Transverse colon (tissue), 3 donors: ENCODE results near the gene SMYD3.

Source experiments
- POLR2A ChIP-seq: fragments of 450-650 bp; IDR thresholded peaks from one replicate; pipeline ENCODE4 v1.6.1; 2016; ENCODE audit warnings: antibody characterized with exemption, mild to moderate bottlenecking, moderate library complexity
- TF ChIP-seq, protein P1 (sequence below), 5 experiments: fragments of 200-600 bp in 3 of 5; fragments of 450-650 bp in 2 of 5; sonication (generic) in 3 of 5; IDR thresholded peaks; 1 replicate in 2 of 5; 2 replicates in 3 of 5; pipeline ENCODE4 v1.5.1; 2016 to 2017; ENCODE audit warnings: antibody characterized with exemption in 5 of 5, inconsistent platforms in 3 of 5, mild to moderate bottlenecking in 2 of 5, moderate library complexity in 1 of 5

DNA sequence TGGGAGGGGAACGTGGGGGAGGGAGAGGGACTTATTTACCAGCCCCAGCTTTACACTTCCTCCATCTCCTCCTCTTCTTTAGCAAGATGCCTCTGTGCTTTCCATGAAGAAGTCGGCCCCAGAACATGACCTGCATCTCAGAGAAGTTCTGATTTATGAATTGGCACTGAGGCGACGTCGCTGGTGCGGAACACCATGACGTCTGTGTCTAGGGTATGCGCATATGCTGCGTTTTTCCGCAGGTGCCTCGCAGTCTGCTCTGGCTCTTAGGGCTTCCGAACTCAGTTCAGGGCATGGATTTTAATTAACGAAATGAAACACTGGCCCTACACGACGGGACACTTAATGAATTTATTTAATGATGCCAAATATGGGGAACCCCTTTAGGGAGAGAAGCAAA is 510.3 kb downstream of the SMYD3 start:
- TF ChIP-seq, protein P1, sequence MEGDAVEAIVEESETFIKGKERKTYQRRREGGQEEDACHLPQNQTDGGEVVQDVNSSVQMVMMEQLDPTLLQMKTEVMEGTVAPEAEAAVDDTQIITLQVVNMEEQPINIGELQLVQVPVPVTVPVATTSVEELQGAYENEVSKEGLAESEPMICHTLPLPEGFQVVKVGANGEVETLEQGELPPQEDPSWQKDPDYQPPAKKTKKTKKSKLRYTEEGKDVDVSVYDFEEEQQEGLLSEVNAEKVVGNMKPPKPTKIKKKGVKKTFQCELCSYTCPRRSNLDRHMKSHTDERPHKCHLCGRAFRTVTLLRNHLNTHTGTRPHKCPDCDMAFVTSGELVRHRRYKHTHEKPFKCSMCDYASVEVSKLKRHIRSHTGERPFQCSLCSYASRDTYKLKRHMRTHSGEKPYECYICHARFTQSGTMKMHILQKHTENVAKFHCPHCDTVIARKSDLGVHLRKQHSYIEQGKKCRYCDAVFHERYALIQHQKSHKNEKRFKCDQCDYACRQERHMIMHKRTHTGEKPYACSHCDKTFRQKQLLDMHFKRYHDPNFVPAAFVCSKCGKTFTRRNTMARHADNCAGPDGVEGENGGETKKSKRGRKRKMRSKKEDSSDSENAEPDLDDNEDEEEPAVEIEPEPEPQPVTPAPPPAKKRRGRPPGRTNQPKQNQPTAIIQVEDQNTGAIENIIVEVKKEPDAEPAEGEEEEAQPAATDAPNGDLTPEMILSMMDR (IDR thresholded peaks at IDR 0.05), result no peak
- TF ChIP-seq POLR2A, result no peak
